Stimulated activated CD4-positive, alpha-beta T cell treated with anti-CD3 and anti-CD28 coated beads, Interleukin-1b, Interleukin-23, amount 100 ng/mL, for 1 hour (primary cell): ENCODE data around the gene RNF34.
"Not testable (repeated sequence)": the region's sequence is repeated elsewhere in the genome, so short reads cannot be mapped to it uniquely, and the experiment has no call there.

Experiments
- DNase-seq, 2 donors: peaks; one replicate each; pipeline ENCODE4 v3.0.0-alpha.2; 2020; ENCODE audit warnings: low read depth in 2 of 2

Gene RNF34, protein sequence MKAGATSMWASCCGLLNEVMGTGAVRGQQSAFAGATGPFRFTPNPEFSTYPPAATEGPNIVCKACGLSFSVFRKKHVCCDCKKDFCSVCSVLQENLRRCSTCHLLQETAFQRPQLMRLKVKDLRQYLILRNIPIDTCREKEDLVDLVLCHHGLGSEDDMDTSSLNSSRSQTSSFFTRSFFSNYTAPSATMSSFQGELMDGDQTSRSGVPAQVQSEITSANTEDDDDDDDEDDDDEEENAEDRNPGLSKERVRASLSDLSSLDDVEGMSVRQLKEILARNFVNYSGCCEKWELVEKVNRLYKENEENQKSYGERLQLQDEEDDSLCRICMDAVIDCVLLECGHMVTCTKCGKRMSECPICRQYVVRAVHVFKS

GRCh38 chr12:121399391-121400331 is at the start of gene RNF34:
RNF34 (plus strand) TSS chr12:121400118; CDS start chr12:121400213, 95 bp downstream.
- peak; percentile 91 to 94 for DNase-seq

GRCh38 chr12:121351820-121352681 is 47.9 kb upstream of the RNF34 start, which contains the start of gene ANAPC5:
ANAPC5 (minus strand) TSS chr12:121352411; CDS start chr12:121352340, 71 bp downstream.
- peak; percentile 64 to 81 for DNase-seq

- no peak for DNase-seq
Observed at GRCh38 chr12:121352682-121353018, 47.3 kb upstream of the RNF34 start.

GRCh38 chr12:121355818-121356217 is 44.1 kb upstream of the RNF34 start:
- DNase-seq = no peak

GRCh38 chr12:121356657-121357056 is 43.3 kb upstream of the RNF34 start:
- DNase-seq = no peak

DNA sequence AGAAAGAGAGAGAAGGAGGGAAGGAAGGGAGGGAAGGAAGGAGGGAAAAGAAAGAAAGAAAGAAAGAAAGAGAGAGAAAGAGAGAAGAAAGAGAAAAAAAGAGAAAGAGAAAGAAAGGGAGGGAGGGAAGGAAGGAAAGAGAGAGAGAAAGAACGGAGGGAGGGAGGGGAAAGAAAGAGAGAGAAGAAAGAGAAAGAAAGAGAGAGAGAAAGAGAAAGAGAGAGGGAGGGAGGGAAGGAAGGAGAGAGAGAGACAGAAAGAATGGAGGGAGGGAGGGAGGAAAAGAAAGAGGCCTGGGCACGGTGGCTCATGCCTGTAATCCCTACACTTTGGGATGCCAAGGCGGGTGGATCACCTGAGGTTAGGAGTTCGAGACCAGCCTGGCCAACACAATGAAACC is 42.6 kb upstream of the RNF34 start:
- no peak for DNase-seq

GRCh38 chr12:121358073-121358472 is 41.8 kb upstream of the RNF34 start:
- DNase-seq = no peak

- DNase-seq = no peak
Observed at GRCh38 chr12:121364683-121365121, 35.2 kb upstream of the RNF34 start.

DNA sequence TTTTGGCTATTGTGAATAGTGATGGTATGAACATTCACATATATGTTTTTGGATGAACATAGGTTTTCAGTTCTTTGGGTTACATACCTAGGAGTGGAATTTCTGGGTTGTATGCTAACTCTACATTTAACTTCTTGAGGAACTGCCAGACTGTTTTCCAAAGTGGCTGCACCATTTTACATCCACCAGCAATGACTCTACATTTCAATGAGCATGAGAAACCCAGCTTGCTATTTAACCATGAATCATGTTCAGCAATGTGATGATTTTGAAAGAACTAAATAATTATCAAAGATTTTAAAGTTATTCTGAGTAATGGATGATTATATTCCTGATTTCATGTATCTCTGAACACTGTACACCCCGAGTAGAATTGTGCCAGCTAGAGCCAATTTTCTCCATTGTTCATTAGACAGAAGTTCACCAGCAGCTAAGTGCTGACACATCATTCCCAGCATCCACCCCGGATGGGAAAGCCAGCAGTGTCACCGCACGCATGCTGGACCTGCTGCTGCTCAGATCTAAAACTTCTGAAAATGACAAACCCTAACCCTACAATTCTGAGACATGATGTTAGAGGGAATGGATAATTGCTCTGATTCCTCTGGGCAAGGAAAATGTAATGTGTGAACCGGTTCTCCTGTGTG is 34.4 kb upstream of the RNF34 start:
- DNase-seq = no peak

- no peak for DNase-seq
Observed at GRCh38 chr12:121366063-121366459, 33.9 kb upstream of the RNF34 start.

- DNase-seq = no peak
Observed at GRCh38 chr12:121371404-121371803, 28.5 kb upstream of the RNF34 start.

GRCh38 chr12:121373755-121374154 is 26.2 kb upstream of the RNF34 start:
- DNase-seq = no peak

- not testable (repeated sequence) for DNase-seq
Observed at GRCh38 chr12:121374336-121374735, 25.6 kb upstream of the RNF34 start.

- DNase-seq = not testable (repeated sequence)
Observed at GRCh38 chr12:121374945-121375584, 24.9 kb upstream of the RNF34 start.

DNA sequence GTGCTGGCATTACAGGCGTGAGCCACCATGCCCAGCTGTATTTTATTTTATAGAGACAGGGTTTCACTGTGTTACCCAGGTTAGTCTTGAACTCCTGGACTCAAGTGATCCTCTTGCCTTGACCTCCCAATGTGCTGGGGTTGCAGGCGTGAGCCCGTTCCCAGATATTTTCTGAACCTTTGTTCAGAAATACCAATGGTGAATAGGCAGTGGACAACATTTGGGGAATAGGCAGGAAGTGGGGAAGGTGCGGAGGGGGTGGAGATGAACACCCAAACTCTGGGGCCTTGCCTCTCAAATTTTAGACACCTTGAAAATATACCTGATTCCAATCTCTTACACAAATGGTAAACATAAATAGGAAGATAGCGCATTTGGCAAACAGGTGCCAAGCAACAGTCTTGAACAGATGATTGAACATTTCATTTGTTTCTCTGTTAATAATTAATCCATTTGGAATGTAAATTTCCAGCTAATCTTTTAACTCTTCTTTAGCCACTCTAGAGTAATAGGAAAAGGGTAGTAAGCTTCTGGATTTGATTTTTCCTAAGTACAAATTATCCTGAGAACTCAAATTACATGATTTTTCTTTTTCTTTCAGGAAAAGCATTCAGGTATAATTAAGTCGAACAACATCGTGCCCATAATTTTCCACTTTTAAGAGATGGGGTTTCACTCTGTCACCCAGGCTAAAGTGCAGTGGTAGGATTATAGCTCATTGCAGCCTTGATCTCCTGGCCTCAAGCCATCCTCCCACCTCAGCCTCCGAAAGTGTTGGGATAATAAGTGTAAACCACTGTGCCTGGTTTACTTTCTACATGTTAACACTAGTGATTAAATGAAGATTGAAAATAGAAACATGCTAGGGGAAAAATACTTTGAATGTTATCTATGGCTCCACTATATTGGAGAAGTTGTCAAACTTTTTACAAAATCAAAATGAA is 22.9 kb upstream of the RNF34 start:
- no peak for DNase-seq

DNA sequence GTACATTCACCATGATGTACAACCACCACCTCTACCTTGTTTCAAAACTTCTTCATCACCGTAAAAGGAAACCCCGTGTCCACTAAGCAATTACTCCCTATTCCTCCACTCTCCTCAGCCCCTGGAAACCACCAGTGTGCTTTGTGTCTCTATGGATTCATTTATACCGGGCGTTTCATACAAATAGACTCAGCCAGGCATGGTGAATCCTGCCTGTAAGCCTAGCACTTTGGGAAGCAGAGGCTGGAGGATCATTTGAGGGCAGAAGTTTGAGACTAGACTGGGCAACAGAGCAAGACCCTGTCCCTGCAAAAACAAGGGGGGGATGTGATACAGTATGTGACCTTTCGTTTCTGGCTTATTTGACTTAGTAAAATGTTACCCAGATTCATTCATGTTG is 21.2 kb upstream of the RNF34 start:
- DNase-seq = no peak

DNA sequence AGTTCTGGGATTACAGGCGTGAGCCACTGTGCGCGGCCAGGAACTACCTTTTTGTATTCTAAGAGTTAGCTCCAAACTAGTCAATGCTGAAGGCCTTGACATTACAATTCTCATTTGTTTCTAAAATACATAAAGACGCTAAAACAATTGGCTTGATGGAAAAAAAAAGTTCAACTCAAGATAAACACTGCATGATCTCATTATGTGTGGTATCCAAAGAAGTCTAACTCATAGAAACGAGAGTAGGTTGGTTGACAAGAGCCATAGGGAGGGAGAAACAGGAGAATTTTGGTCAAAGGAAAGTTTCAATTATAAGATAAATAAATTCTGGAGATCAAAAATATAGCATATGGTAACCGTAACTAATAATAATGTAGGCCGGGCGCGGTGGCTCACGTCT is 20.0 kb upstream of the RNF34 start:
- DNase-seq = no peak

DNA sequence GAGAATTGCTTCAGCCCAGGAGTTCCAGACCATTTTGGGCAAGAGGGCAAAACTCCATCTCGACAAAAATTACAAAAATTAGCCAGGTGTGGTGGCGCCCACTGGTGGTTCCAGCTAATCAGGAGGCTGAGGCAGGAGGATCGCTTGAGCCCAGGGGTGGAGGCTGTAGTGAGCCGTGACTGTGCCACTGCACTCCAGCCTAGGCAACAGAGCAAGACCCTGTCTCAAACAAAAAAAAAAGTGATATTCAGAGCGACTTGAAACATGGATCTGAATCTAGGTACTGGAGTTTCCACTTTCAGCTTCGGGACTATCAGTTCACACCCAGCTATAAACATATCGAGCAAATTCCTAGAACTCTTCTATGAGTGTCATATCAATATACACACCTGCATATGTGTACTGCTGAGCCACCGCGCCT is 16.3 kb upstream of the RNF34 start:
- DNase-seq = no peak

- DNase-seq = not testable (repeated sequence)
Observed at GRCh38 chr12:121384891-121385290, 15.0 kb upstream of the RNF34 start.
